GM12878 (cell line): Measurements from ENCODE around the gene TXNRD1. TPM values are rescaled to one million over a fixed set of nuclear protein-coding genes. Genes with fewer than 3 reads are reported as not detected.
A peak's percentile ranks its signal among the peaks of the same experiment; 100 is the strongest.
"Not testable (repeated sequence)": the region's sequence is repeated elsewhere in the genome, so short reads cannot be mapped to it uniquely, and the experiment has no call there.

Source experiments
- ATAC-seq: fragments of 200-7000 bp; cut with Tn5 transposase; 3 replicates; pipeline ENCODE4 v1.9.1; 2020; ENCODE audit warnings: mild to moderate bottlenecking, moderate library complexity
- BruUV-seq: library from RNA; stranded (reverse); fragments of 400-500 nt; replicated peaks from 2 replicates; lab custom pipeline; 2021; lab: Mats Ljungman, UMichigan
- CTCF ChIA-PET: fragments of 300-600 bp; sonication (Branson Sonifier 250); formaldehyde crosslinking; extraction: SDS; loops from one replicate; lab custom pipeline; 2021; ENCODE audit warnings: inconsistent platforms; lab: Yijun Ruan, JAX
- POLR2A ChIA-PET: fragments of 350-600 bp; formaldehyde crosslinking; extraction: SDS; loops from one replicate; lab custom pipeline; 2021; ENCODE audit warnings: inconsistent platforms; lab: Charles Lee
- RAD21 ChIA-PET: fragments of 300-600 bp; sonication (Branson Sonifier 250); formaldehyde crosslinking; loops from one replicate; lab custom pipeline; 2023; ENCODE audit warnings: antibody characterized with exemption; ENCODE audit not compliant: unreplicated experiment; lab: Charles Lee
- SMC1A ChIA-PET: fragments of 300-600 bp; sonication (Branson Sonifier 250); formaldehyde crosslinking; loops from one replicate; lab custom pipeline; 2023; ENCODE audit not compliant: unreplicated experiment, uncharacterized antibody; lab: Charles Lee
- DNase-seq: peaks from one replicate; pipeline ENCODE4 v3.0.0-alpha.2; 2011; ENCODE audit warnings: low read depth, low spot score
- FAIRE-seq: peaks from 3 replicates; lab custom pipeline; 2011; peaks lifted over from hg19 to GRCh38; lab: Jason Lieb, UNC
- H2AFZ ChIP-seq: 2 replicates; pipeline ENCODE4 v1.6.0; 2011; ENCODE audit warnings: low read depth, low read length, control low read depth; ENCODE audit not compliant: control insufficient read depth
- H3K27ac ChIP-seq: 2 replicates; pipeline ENCODE4 v1.5.1; 2011; ENCODE audit warnings: control low read depth; ENCODE audit not compliant: control insufficient read depth, insufficient read depth
- H3K27me3 ChIP-seq, 2 experiments: replicated peaks in 1 of 2; 2 replicates each; pipeline versions ENCODE4 v1.6.0 to v1.6.1; 2011; ENCODE audit warnings: low read length in 1 of 2; ENCODE audit not compliant: control insufficient read depth in 2 of 2, insufficient read depth in 2 of 2
- H3K36me3 ChIP-seq, 2 experiments: 2 replicates each; pipeline ENCODE4 v1.5.1; 2011; ENCODE audit warnings: low read length in 1 of 2; ENCODE audit not compliant: control insufficient read depth in 2 of 2, insufficient read depth in 2 of 2
- H3K4me1 ChIP-seq: 2 replicates; pipeline ENCODE4 v1.6.1; 2011; ENCODE audit warnings: mild to moderate bottlenecking, low read length, moderate library complexity, mixed read lengths; ENCODE audit not compliant: control insufficient read depth, insufficient read depth
- H3K4me2 ChIP-seq: 2 replicates; pipeline ENCODE4 v1.6.0; 2011; ENCODE audit warnings: control low read depth; ENCODE audit not compliant: control insufficient read depth, insufficient read depth
- H3K4me3 ChIP-seq: fragments of 200-600 bp; sonication (generic); 2 replicates; pipeline ENCODE4 v1.5.1; 2016
- H3K79me2 ChIP-seq: 2 replicates; pipeline ENCODE4 v1.6.0; 2011; ENCODE audit warnings: low read length; ENCODE audit not compliant: control insufficient read depth, insufficient read depth
- H3K9ac ChIP-seq: 2 replicates; pipeline ENCODE4 v1.8.0; 2011; ENCODE audit warnings: low read length, control low read depth, mixed read lengths; ENCODE audit not compliant: control insufficient read depth, insufficient read depth
- H3K9me3 ChIP-seq: replicated peaks from 3 replicates; pipeline ENCODE4 v1.5.1; 2011; ENCODE audit warnings: mild to moderate bottlenecking, low read length; ENCODE audit not compliant: control insufficient read depth, insufficient read depth
- H4K20me1 ChIP-seq: 2 replicates; pipeline ENCODE4 v1.6.0; 2011; ENCODE audit not compliant: control insufficient read depth, insufficient read depth
- CBX3 ChIP-seq: fragments of 200-600 bp; sonication (generic); IDR thresholded peaks from 2 replicates; pipeline ENCODE4 v1.6.1; 2016; ENCODE audit warnings: low read depth, borderline replicate concordance
- FOXK2 ChIP-seq: fragments of 450-650 bp; IDR thresholded peaks from 2 replicates; pipeline ENCODE4 v1.6.1; 2017; ENCODE audit warnings: mild to moderate bottlenecking, moderate library complexity
- IKZF2 ChIP-seq, 2 experiments: fragments of 450-650 bp; IDR thresholded peaks; 2 replicates each; pipeline ENCODE4 v1.6.1; 2017; ENCODE audit warnings: mild to moderate bottlenecking in 2 of 2, moderate library complexity in 2 of 2
- JUNB ChIP-seq: IDR thresholded peaks from 2 replicates; pipeline ENCODE4 v1.6.1; 2016; ENCODE audit warnings: antibody characterized with exemption, mild to moderate bottlenecking
- MTA2 ChIP-seq: fragments of 450-650 bp; IDR thresholded peaks from 2 replicates; pipeline ENCODE4 v1.6.1; 2016; ENCODE audit warnings: low read depth, mild to moderate bottlenecking, moderate library complexity
- POLR2A ChIP-seq: IDR thresholded peaks from 2 replicates; pipeline ENCODE4 v1.6.1; 2011; ENCODE audit warnings: low read depth, mild to moderate bottlenecking, low read length
- POLR2AphosphoS2 ChIP-seq: IDR thresholded peaks from 2 replicates; pipeline ENCODE4 v1.6.1; 2011; ENCODE audit warnings: low read depth, mild to moderate bottlenecking, low read length, improper control_type of control experiment, moderate library complexity
- POLR2AphosphoS5 ChIP-seq: IDR thresholded peaks from 2 replicates; pipeline ENCODE4 v1.6.1; 2011; ENCODE audit warnings: mild to moderate bottlenecking, low read length, inconsistent platforms
- RUNX3 ChIP-seq: IDR thresholded peaks from 2 replicates; pipeline ENCODE4 v1.6.1; 2012; ENCODE audit warnings: low read length, inconsistent platforms
- SMC3 ChIP-seq: IDR thresholded peaks from 2 replicates; pipeline ENCODE4 v1.6.1; 2011; ENCODE audit warnings: low read length, improper control_type of control experiment, borderline replicate concordance
- SPI1 ChIP-seq: IDR thresholded peaks from 2 replicates; pipeline ENCODE4 v1.6.1; 2011; ENCODE audit warnings: low read depth, mild to moderate bottlenecking, low read length, moderate library complexity, borderline replicate concordance; ENCODE audit not compliant: insufficient read depth
- TAF1 ChIP-seq: IDR thresholded peaks from 2 replicates; pipeline ENCODE4 v1.6.1; 2011; ENCODE audit warnings: mild to moderate bottlenecking, low read depth, low read length, borderline replicate concordance
- TCF7 ChIP-seq: IDR thresholded peaks from 2 replicates; pipeline ENCODE4 v1.6.1; 2014; ENCODE audit warnings: antibody characterized with exemption, borderline replicate concordance
- WGBS: methylation state at CpG from one replicate; pipeline ENCODE4 v1.1.6; 2016; ENCODE audit warnings: low lambda C conversion rate; ENCODE audit not compliant: insufficient replicate concordance, insufficient coverage; ENCODE audit errors: missing lambda C conversion rate; 5-methylcytosine and 5-hydroxymethylcytosine counted together
- in situ Hi-C: fragments of 300-500 bp; cut with MboI; formaldehyde crosslinking; loops from 9 replicates; pipeline ENCODE4 v1.14.3; 2018; ENCODE audit warnings: mixed read lengths
- intact Hi-C: fragments of 100-400 bp; cut with micrococcal nuclease; formaldehyde crosslinking; loops from one replicate; pipeline ENCODE4 v1.14.2; 2022; ENCODE audit not compliant: unreplicated experiment
- polyA plus RNA-seq, 11 experiments: library from polyadenylated mRNA; depleted of rRNA in 4 of 11; unstranded in 6 of 11; stranded (reverse) in 5 of 11; fragments of >200 nt; fragmentation: Nextera tagmentation in 4 of 11; fragmentation: Illumina TruSeq in 1 of 11; extraction: Ambion mirVana in 4 of 11; extraction: Trizol in 1 of 11; gene quantifications; 1 replicate in 1 of 11; 2 replicates in 10 of 11; pipeline versions ENCODE4 v1.2.1 to v1.2.3, GENCODE V29; 2011 to 2016; ENCODE audit warnings: inconsistent platforms in 2 of 11, missing spikeins in 2 of 11, low read depth in 1 of 11
- total RNA-seq, 4 experiments: library from RNA; depleted of rRNA in 3 of 4; stranded (reverse); fragments of >200 nt in 3 of 4; fragmentation: Illumina TruSeq in 1 of 4; extraction: Trizol in 1 of 4; gene quantifications; 2 replicates each; pipeline versions ENCODE4 v1.2.1 to v1.2.3, GENCODE V29; 2013 to 2021
- TF ChIP-seq, protein P1 (sequence below): fragments of 450-650 bp; IDR thresholded peaks from 2 replicates; pipeline ENCODE4 v1.6.1; 2017; ENCODE audit warnings: antibody characterized with exemption, mild to moderate bottlenecking, moderate library complexity

TXNRD1 gene
- total and polyA plus RNA-seq, 10 of the 15 experiments (the other 5 are each of a cell fraction or from before 2014, with no cell fraction given), result 52.6 to 84.6 (median 67.8) TPM

DNA sequence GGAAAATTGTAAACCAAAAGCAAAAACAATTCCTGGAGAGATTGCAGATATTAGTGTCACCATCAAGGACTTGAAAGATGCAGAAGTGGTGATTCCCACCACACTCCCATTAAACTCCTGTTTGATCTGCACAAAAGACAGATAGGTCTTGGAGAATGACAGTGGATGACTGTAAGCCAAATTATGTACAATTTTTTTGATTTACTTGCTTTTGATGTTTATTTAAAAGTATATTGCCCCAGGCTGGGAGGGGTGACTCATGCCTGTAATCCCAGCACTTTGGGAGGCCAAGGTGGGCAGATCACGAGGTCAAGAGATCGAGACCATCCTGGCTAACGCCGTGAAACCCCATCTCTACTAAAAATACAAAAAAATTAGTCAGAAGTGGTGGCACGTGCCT is 41.8 kb upstream of the TXNRD1 start:
- H3K4me1 ChIP-seq, H3K27ac ChIP-seq, H3K79me2 ChIP-seq, BruUV-seq, RAD21 ChIA-PET, H2AFZ ChIP-seq, H3K4me3 ChIP-seq, POLR2A ChIA-PET, H3K27me3 ChIP-seq, H3K4me2 ChIP-seq, FAIRE-seq, H4K20me1 ChIP-seq, ATAC-seq, in situ Hi-C loops, intact Hi-C loops, H3K9me3 ChIP-seq, SMC1A ChIA-PET, DNase-seq, H3K36me3 ChIP-seq, CTCF ChIA-PET, H3K9ac ChIP-seq: not testable (repeated sequence)
- 57% methylated on average over 5 of the region's 5 CpGs for WGBS

DNA sequence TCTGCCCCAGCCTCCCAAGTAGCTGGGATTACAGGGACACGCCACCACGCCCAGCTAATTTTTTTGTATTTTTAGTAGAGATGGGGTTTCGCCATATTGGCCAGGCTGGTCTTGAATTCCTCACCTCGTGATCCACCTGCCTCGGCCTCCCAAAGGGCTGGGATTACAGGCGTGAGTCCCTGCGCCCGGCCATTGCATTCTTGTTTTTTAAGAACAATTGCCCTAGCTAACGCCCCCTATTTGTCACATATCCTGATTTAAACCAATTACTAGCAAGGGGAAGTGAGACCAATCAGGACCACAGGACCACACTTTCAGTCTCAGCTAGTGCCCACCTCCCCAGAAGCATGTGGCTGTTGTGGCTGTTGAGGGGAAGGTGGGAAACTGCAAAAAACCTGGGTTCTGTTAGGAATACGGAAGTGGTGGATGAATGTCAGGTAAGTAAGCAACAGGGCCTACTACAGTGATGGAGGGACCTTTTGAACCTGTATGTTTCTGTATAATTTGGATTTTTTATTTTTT is 39.8 kb upstream of the TXNRD1 start:
- WGBS, result 40% methylated on average over 10 of the region's 10 CpGs
- ChIA-PET SMC1A (no interaction called here), POLR2A (interaction anchor here (0.7 kb wide), 1 partner anchor 167 kb away, joined by 6 read pairs; no protein-coding TSS in a partner anchor), CTCF (interaction anchor here (0.7 kb wide), 1 partner anchor 13 kb away, joined by 3 read pairs; no protein-coding TSS in a partner anchor), RAD21 (no interaction called here)
- intact Hi-C loops (no loop called here), in situ Hi-C loops (no loop called here)
- no peak overlapping the region for H3K9ac ChIP-seq
- DNase-seq (no peak), FAIRE-seq (no peak), ATAC-seq (peak; percentile 58)
- H3K27ac ChIP-seq, result no peak overlapping the region
- no peaks in the 10 kb centered on the region for H3K4me1 ChIP-seq
- no peak overlapping the region for H3K4me2 ChIP-seq
- no peaks in the 10 kb centered on the region; a peak in 1 of 4 replicates for H3K27me3 ChIP-seq
- no peaks in the 10 kb centered on the region for H4K20me1 ChIP-seq
- BruUV-seq, result no TSS peak
- no peaks in the 10 kb centered on the region for H3K9me3 ChIP-seq
- no peak overlapping the region for H3K4me3 ChIP-seq
- no peaks in the 10 kb centered on the region for H3K36me3 ChIP-seq
- no peaks in the 10 kb centered on the region for H3K79me2 ChIP-seq
- no peak overlapping the region for H2AFZ ChIP-seq
- TF ChIP-seq IKZF2 (IDR thresholded peaks at IDR 0.05), result peak; percentile 36 to 44; a peak in 1 of 4 replicates
- TF ChIP-seq CBX3, result no peak
- no peak for TF ChIP-seq POLR2AphosphoS5
- TF ChIP-seq SPI1, result peak; percentile 85
- TF ChIP-seq SMC3, result no peak
- TF ChIP-seq FOXK2, result no peak
- TF ChIP-seq, protein P1, sequence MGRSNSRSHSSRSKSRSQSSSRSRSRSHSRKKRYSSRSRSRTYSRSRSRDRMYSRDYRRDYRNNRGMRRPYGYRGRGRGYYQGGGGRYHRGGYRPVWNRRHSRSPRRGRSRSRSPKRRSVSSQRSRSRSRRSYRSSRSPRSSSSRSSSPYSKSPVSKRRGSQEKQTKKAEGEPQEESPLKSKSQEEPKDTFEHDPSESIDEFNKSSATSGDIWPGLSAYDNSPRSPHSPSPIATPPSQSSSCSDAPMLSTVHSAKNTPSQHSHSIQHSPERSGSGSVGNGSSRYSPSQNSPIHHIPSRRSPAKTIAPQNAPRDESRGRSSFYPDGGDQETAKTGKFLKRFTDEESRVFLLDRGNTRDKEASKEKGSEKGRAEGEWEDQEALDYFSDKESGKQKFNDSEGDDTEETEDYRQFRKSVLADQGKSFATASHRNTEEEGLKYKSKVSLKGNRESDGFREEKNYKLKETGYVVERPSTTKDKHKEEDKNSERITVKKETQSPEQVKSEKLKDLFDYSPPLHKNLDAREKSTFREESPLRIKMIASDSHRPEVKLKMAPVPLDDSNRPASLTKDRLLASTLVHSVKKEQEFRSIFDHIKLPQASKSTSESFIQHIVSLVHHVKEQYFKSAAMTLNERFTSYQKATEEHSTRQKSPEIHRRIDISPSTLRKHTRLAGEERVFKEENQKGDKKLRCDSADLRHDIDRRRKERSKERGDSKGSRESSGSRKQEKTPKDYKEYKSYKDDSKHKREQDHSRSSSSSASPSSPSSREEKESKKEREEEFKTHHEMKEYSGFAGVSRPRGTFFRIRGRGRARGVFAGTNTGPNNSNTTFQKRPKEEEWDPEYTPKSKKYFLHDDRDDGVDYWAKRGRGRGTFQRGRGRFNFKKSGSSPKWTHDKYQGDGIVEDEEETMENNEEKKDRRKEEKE, result no peak
- no peak for TF ChIP-seq POLR2AphosphoS2
- no peak for TF ChIP-seq TAF1
- TF ChIP-seq MTA2, result peak; percentile 24; the same call in 1 of the 2 replicates
- TF ChIP-seq RUNX3, result peak; percentile 49
- no peak for TF ChIP-seq JUNB
- TF ChIP-seq TCF7, result no peak
- TF ChIP-seq POLR2A, result no peak
